ENCODE data around the gene PLA2G4B.

PLA2G4B gene, protein sequence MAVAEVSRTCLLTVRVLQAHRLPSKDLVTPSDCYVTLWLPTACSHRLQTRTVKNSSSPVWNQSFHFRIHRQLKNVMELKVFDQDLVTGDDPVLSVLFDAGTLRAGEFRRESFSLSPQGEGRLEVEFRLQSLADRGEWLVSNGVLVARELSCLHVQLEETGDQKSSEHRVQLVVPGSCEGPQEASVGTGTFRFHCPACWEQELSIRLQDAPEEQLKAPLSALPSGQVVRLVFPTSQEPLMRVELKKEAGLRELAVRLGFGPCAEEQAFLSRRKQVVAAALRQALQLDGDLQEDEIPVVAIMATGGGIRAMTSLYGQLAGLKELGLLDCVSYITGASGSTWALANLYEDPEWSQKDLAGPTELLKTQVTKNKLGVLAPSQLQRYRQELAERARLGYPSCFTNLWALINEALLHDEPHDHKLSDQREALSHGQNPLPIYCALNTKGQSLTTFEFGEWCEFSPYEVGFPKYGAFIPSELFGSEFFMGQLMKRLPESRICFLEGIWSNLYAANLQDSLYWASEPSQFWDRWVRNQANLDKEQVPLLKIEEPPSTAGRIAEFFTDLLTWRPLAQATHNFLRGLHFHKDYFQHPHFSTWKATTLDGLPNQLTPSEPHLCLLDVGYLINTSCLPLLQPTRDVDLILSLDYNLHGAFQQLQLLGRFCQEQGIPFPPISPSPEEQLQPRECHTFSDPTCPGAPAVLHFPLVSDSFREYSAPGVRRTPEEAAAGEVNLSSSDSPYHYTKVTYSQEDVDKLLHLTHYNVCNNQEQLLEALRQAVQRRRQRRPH

GRCh38 chr15:41838400-41838897 is at the start of gene PLA2G4B:
Gene PLA2G4B (plus strand): TSS chr15:41838847. CDS start chr15:41838914, 67 bp downstream.
- DNase-seq (ENCODE audit: low read depth in 2 of 2): no peak

DNA sequence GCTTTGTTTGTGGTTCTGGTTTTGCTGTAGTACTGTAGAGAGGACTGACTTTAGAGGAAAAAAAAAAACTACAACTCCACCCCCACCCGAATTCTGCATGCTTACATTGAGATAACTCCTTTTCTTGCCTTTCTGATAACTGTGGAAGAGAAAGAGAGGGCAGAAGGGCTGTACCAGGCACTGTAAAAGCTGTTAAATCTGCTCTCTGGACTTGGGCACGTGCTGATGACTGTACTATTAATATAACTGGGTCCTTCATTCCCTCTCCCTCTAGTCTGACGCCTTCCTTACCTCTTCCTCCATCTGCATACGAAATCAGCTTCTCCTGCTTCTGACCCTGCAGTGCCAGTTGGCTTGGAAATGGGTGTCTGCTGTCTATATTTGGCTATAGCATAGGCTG is 49.4 kb upstream of the PLA2G4B start:
- no peak for DNase-seq (ENCODE audit: low read depth in 2 of 2)

DNA sequence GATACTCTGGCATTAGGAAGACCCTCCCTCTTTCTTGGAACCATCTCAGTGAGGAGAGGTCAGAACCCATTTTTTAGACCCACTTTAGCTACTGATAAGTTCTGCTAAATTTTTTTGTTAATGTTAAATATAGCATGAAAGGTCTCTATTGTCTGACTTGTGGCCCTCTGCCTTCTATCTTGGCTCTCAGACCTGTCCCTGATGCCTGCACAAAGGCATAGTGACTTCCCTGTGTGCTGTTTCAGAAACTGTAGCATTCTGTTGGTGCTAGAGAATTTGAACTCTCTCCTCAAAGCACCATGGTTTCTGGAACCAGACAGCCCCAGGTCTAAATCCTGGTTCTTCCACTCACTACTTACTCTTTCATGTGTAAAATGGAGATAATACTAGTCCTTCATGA is 49.0 kb upstream of the PLA2G4B start:
- DNase-seq (ENCODE audit: low read depth in 2 of 2): no peak

DNA sequence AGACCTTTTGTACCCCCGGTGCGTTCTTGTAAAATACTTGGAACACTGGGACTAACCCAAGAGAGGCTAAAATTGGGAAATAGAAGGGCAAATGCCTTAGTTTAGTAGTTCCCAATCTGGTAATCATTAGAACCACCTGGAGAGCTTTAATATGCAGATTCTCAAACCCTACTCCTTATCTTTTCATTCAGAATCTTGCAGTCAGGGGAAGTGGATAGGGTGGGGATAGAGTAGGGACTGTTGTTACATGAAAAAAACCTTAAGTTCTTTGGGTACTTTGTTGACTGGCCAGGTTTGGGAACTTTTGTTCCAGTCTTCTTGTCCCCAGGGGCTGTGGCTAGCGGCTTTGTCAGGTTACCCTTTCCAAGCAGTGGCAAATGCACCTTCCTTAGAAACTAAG is 48.5 kb upstream of the PLA2G4B start:
- no peak for DNase-seq (ENCODE audit: low read depth in 2 of 2)

DNA sequence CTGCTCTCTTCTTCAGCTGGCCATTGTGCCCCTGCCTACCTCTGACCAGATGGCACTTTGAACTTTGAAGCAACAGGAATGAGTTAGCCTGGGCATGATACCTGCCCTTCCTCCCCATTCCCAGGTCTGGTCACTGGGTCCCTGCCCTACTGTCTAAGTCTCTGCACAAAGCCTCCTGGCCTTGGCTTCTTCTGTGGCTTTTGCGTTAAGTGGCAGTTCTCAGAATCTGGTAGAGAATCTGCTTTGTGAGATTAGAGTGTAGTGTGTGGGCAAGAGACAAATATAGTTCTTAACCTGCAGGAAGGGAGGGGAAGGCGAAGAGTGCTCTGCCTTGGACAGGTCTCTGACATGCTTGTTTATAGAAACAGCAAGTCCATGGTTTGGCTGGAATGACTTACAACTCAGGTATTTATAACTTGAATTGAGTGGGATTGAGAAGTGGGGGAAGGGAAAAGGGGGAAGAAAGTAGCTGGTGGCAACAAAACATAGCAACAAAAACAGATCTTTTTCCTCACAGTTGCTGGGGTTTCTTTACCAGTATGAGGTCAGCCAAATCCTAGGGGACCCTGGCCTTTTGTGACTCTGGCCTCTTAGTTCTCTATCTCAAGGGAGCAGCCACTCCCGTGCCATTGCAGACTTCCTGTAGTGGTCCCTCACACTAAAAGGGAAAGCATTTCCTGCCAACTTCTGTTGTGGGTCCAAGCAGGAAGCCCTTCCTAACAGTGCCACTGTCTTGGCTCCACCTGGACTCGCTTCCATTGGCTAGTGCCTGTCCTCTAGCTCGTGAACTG is 47.7 kb upstream of the PLA2G4B start:
- no peak for DNase-seq (ENCODE audit: low read depth in 2 of 2)

DNA sequence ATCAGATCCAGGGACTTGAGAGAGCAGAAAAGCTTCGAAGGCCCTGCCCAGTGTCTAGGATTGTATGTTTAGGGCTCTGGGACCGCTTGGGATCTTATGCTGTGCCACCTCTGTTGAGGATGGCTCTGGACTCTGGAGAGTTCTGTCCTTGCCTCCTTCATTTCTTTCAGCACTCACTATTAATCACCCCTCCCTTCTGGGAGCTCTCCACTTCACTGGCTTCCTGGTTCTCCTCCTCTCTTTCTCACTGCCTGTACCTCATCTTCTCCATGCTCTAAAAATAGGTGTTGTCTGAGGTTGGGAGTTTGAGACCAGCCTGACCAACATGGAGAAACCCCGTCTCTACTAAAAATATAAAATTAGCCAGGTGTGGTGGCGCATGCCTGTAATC is 47.1 kb upstream of the PLA2G4B start:
- DNase-seq (ENCODE audit: low read depth in 2 of 2): no peak

- no peak for DNase-seq (ENCODE audit: low read depth in 2 of 2)
Observed at GRCh38 chr15:41792000-41792637, 46.5 kb upstream of the PLA2G4B start.

GRCh38 chr15:41794081-41794480 is 44.6 kb upstream of the PLA2G4B start:
- DNase-seq (ENCODE audit: low read depth in 2 of 2): no peak

DNA sequence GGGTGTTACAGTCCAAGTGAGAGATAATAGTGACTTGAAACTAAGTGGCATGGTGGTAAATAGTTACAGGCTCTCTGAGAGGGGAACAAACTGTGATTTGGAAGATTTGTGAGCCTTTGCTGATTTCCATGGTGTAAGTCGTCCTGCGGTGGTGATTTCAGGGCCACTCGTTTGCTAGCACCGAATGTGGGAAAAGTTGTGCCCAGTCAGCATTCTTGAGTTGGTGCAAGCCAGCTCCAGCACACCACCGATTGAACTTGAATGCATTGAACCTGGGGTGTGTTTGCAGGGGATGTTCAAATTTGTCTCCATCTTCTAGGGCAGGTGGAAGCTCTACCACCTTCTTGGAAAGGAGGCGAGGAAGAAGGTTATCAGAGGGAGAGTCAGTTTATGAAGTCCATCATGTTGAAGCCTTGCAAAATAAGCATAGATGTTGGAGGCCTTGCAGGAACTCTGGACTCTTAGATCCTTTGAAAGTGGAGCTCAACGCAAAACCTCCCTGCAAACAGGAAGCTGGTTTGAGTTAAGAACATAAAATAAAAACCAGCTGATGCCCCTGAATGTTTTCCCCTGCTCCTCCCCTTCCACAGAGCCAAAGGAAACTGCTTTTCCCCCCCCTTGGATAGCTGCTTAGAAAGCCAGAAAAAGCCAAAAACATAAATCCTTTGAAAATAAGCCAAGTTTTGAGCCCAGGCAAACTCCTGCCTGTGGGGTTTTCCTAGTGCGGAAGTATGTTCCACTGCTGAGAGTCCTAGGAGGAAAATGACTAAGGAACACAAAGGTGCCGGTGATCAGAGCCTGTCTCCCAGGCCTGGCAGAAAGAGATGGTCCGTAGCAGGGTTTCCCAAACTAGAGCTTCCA is 42.4 kb upstream of the PLA2G4B start:
- DNase-seq (ENCODE audit: low read depth in 2 of 2): no peak

DNA sequence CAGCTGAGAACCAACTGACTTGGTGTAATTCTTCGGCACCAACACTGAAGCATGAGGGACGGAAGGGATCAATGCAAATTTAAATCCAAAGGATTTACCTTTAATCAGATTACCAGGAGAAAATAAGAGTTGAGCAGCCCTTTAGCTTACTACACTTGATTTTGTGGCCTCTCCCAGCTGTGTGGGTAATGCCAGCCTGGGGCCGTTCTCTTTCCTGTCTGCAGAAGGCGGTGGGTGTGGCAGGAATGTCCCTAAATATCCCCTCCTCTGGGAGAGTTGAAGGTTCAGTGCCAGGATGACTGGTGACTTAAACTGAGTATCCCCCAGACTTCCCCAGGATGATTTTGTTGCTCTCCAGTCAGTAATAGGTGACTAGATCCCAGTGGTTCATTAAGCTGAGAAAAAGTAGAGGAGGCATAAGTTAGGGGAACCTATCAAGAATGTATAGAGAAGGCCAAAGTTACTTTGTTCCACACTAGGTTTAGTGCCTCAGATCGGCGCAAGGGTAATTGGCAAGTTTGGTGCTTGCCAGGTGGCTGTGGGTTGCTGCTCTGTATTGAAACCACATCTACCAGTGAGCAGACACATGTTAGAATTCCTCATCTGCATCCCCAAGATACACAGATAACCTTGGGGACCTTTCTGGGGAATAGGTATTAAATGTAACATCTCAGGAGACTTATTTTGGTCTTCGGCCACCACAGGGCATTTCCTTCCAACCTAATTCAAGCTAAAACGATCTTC is 41.3 kb upstream of the PLA2G4B start:
- DNase-seq (ENCODE audit: low read depth in 2 of 2): no peak

- DNase-seq (ENCODE audit: low read depth in 2 of 2): no peak
Observed at GRCh38 chr15:41798607-41799487, 39.8 kb upstream of the PLA2G4B start.

DNA sequence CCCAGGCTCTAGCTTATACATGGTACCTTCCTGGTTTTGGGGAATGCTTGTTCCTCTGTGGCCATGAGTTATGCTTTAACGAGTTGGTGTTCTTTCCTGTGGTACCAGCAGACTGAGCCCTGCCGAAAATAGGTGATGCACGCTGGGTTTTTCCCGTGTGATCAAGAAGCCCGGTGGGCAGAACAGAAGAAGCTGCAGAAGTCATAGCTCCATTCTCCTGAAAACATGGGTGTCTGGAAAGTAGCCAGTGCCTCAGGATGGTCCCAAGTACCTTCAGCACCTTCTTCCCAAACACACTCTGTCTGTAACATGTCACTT is 39.2 kb upstream of the PLA2G4B start:
- DNase-seq (ENCODE audit: low read depth in 2 of 2): no peak

DNA sequence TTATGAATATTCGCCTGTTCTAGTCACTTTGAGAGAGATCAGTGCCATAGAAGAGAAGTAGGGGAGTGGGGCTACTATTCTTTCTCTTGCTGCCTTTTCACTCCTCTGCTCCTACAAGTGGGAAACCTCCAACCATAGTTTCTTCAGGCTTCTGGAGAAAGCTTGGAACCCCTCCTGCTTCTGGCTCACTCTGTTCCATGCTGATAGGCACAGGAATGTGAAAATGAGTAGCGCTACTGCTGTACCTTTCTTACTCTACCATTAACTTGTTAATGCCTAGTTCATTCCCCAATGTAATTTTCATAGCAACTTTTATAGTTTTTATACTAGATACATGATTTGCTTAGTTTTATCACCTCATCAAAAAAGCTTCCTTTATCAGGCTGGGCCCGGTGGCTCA is 37.5 kb upstream of the PLA2G4B start:
- no peak for DNase-seq (ENCODE audit: low read depth in 2 of 2)

GRCh38 chr15:41801850-41802455 is 36.7 kb upstream of the PLA2G4B start:
- no peak for DNase-seq (ENCODE audit: low read depth in 2 of 2)

DNA sequence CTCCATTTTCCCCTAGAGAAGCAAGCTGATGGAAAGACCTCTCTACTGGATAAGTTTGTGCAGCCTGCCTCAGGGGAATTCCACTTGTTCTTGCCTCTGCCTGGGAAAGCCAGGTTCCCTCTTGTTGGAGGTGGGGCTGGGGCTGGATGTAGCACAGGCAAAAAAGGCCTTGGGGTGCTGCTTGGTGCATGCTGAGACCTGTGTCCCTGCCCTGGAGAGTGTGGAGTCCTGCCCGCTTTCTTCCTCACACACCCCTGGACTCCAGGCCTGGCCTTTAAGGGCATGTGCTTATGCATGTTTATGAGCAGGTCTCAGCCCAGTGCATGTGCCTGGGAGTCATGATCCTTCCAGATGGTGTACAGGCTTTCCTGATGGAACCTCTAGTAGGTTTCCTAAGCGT is 34.3 kb upstream of the PLA2G4B start:
- DNase-seq (ENCODE audit: low read depth in 2 of 2): no peak

DNA sequence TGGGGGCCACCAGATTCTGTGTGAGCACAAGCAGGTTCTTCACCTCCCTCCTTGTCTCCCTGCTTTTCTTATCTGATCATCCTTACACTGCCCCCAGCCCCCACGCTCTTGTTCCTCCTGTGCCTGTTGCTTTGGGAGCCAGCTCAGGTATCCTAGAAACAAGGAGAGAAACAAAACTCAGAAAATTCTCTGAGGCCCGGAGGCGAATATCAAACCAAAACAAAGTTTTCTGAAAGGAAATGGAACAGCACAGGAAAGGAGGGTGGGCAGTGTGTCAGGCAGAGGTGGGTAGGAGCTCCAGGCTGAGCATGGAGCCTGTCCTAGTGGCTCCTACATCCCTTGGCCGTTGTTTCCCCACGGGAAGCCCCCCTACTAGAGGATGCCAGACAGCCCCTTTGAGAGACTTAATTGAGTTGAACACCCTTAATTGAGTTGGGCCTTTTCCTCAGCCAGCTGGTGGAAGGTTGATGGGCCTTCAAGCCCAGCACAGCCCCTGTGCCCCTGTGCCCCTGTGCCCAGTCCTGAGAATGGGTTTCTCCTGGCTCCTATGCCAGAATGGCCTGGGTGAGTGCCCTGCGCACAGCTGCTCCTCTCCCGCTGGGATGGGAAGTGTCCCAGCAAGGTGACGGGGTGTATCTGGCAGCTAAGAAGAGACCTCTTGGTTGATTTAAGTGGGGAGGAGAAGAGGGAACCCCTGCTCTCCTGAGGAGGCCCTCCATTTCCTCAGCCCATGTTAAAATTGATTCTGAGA is 33.6 kb upstream of the PLA2G4B start:
- no peak for DNase-seq (ENCODE audit: low read depth in 2 of 2)

GRCh38 chr15:41805711-41806110 is 32.9 kb upstream of the PLA2G4B start:
- DNase-seq (ENCODE audit: low read depth in 2 of 2): no peak

Data from stimulated activated CD8-positive, alpha-beta memory T cell treated with anti-CD3 and anti-CD28 coated beads, Interleukin-7, amount 100 ng/mL, for 4 hours (primary cell).